K562 treated with DMSO at 1 percent for 48 hours (cell line): ENCODE measurements around the gene DDOST. TPM values are rescaled to one million over a fixed set of nuclear protein-coding genes. Genes with fewer than 3 reads are reported as not detected.

Experiments
- total RNA-seq: library from RNA; unstranded; fragments of 300-600 nt; gene quantifications from 2 replicates; pipeline ENCODE4 v1.2.3, GENCODE V29; 2022; ENCODE audit warnings: low replicate concordance; ENCODE audit errors: extremely low read depth

DDOST gene
- 274 TPM in 1 of 2 replicates, not detected in the other for total RNA-seq

GRCh38 chr1:20661207-20662109, at the start of gene DDOST:
DDOST (minus strand) TSS chr1:20661369; CDS start chr1:20661350, 19 bp downstream.

GRCh38 chr1:20633190-20634064, 27.7 kb downstream of the DDOST start, which contains the start of gene PINK1:
PINK1 (plus strand) TSS chr1:20633458; CDS start chr1:20633549, 91 bp downstream.

Other genes starting within 250 kb of the DDOST start
- not detected in 2 replicates for gene CAMK2N1, start 175.2 kb downstream of the DDOST start, total RNA-seq
- not detected in 2 replicates for gene MUL1, start 153.2 kb downstream of the DDOST start, total RNA-seq
- not detected in 2 replicates for gene FAM43B, start 108.8 kb downstream of the DDOST start, total RNA-seq
- not detected in 2 replicates for gene CDA, start 72.3 kb downstream of the DDOST start, total RNA-seq
- gene PINK1, start 27.9 kb downstream of the DDOST start, total RNA-seq, result not detected in 2 replicates
- not detected in 2 replicates for gene KIF17, start 56.6 kb upstream of the DDOST start, total RNA-seq
- gene SH2D5, start 71.3 kb upstream of the DDOST start, total RNA-seq, result not detected in 2 replicates
- gene HP1BP3, start 125.9 kb upstream of the DDOST start, total RNA-seq, result not detected in 2 replicates